PFSK-1 (cell line): Measurements from ENCODE around the gene CAPG.

Experiments used
- POLR2AphosphoS5 ChIP-seq: IDR thresholded peaks from 2 replicates; pipeline ENCODE4 v1.6.1; 2012; ENCODE audit warnings: low read depth, mild to moderate bottlenecking, control low read depth, low read length, moderate library complexity
- REST ChIP-seq, 2 experiments: IDR thresholded peaks; 2 replicates each; pipeline versions ENCODE4 v1.6.1 to v1.8.0; 2011 to 2012; ENCODE audit warnings: low read depth in 2 of 2, low read length in 2 of 2, control low read depth in 1 of 2, inconsistent platforms in 1 of 2, mild to moderate bottlenecking in 1 of 2, moderate library complexity in 1 of 2; ENCODE audit not compliant: insufficient read depth in 1 of 2

- TF ChIP-seq POLR2AphosphoS5 (no peak), REST (IDR thresholded peaks at IDR 0.05; ENCODE audit: insufficient read depth in 1 of 2, low read depth in 2 of 2, low read length in 2 of 2) (no peak)
These were observed 54.0 kb downstream of the CAPG start for GRCh38 chr2:85356186-85356585.
